Trophoblast cell (in vitro differentiated cells and primary cell): Measurements from ENCODE around the gene FKBP9. TPM values are rescaled to one million over a fixed set of nuclear protein-coding genes. Genes with fewer than 3 reads are reported as not detected.

Experiments used
- DNase-seq, 2 donors: peaks; one replicate each; pipeline ENCODE4 v3.0.0-alpha.2; 2016
- H2AFZ ChIP-seq: 2 replicates; pipeline ENCODE4 v1.6.1; 2013; ENCODE audit warnings: low read length, moderate library complexity, mild to moderate bottlenecking; ENCODE audit not compliant: insufficient read depth, poor library complexity
- H2AK5ac ChIP-seq: 2 replicates; pipeline ENCODE4 v1.6.1; 2013; ENCODE audit warnings: mild to moderate bottlenecking, low read length
- H2BK120ac ChIP-seq: 2 replicates; pipeline ENCODE4 v1.6.1; 2013; ENCODE audit warnings: low read length, mild to moderate bottlenecking, moderate library complexity; ENCODE audit not compliant: insufficient read depth, poor library complexity
- H2BK12ac ChIP-seq: 2 replicates; pipeline ENCODE4 v1.6.1; 2013; ENCODE audit warnings: mild to moderate bottlenecking, low read length, moderate library complexity
- H2BK5ac ChIP-seq: 2 replicates; pipeline ENCODE4 v1.6.1; 2013; ENCODE audit warnings: low read length, low read depth, moderate library complexity, mild to moderate bottlenecking; ENCODE audit not compliant: poor library complexity
- H3K14ac ChIP-seq: 2 replicates; pipeline ENCODE4 v1.6.1; 2013; ENCODE audit warnings: mild to moderate bottlenecking, low read length
- H3K18ac ChIP-seq: 2 replicates; pipeline ENCODE4 v1.6.1; 2013; ENCODE audit warnings: mild to moderate bottlenecking, low read length
- H3K23ac ChIP-seq: 2 replicates; pipeline ENCODE4 v1.6.1; 2013; ENCODE audit warnings: low read length
- H3K27ac ChIP-seq: 2 replicates; pipeline ENCODE4 v1.5.1; 2013; ENCODE audit warnings: low read depth, mild to moderate bottlenecking, inconsistent platforms, low read length, moderate library complexity
- H3K27me3 ChIP-seq: 2 replicates; pipeline ENCODE4 v1.6.1; 2013; ENCODE audit warnings: inconsistent platforms, mild to moderate bottlenecking, low read length, moderate library complexity; ENCODE audit not compliant: insufficient read depth
- H3K36me3 ChIP-seq, 2 experiments: 1 replicate in 1 of 2; 2 replicates in 1 of 2; pipeline ENCODE4 v1.6.1; 2013; ENCODE audit warnings: low read length in 2 of 2, mild to moderate bottlenecking in 2 of 2, moderate library complexity in 1 of 2; ENCODE audit not compliant: insufficient read depth in 2 of 2, control insufficient read depth in 1 of 2
- H3K4ac ChIP-seq: 2 replicates; pipeline ENCODE4 v1.6.1; 2013; ENCODE audit warnings: low read depth, mild to moderate bottlenecking, low read length, moderate library complexity
- H3K4me1 ChIP-seq, 2 experiments: 1 replicate in 1 of 2; 2 replicates in 1 of 2; pipeline ENCODE4 v1.6.1; 2013; ENCODE audit warnings: low read length in 2 of 2, mild to moderate bottlenecking in 2 of 2, moderate library complexity in 1 of 2; ENCODE audit not compliant: insufficient read depth in 2 of 2, control insufficient read depth in 1 of 2
- H3K4me2 ChIP-seq: 2 replicates; pipeline ENCODE4 v1.6.1; 2013; ENCODE audit warnings: inconsistent platforms, mild to moderate bottlenecking, low read length, moderate library complexity
- H3K4me3 ChIP-seq: 2 replicates; pipeline ENCODE4 v1.5.1; 2013; ENCODE audit warnings: mild to moderate bottlenecking, low read depth, low read length, inconsistent platforms
- H3K79me1 ChIP-seq: one replicate; pipeline ENCODE4 v1.6.1; 2013; ENCODE audit warnings: low read length
- H3K79me2 ChIP-seq: 2 replicates; pipeline ENCODE4 v1.6.1; 2013; ENCODE audit warnings: low read length, mild to moderate bottlenecking; ENCODE audit not compliant: control insufficient read depth, insufficient read depth, poor library complexity
- H3K9ac ChIP-seq: 2 replicates; pipeline ENCODE4 v1.6.1; 2013; ENCODE audit warnings: mild to moderate bottlenecking, low read length
- H3K9me3 ChIP-seq: 2 replicates; pipeline ENCODE4 v1.6.1; 2013; ENCODE audit warnings: low read depth, mild to moderate bottlenecking, control low read depth, inconsistent platforms, low read length; ENCODE audit not compliant: insufficient read depth
- H4K12ac ChIP-seq: 2 replicates; pipeline ENCODE4 v1.6.1; 2013; ENCODE audit warnings: low read depth, mild to moderate bottlenecking, low read length, moderate library complexity
- H4K8ac ChIP-seq: 2 replicates; pipeline ENCODE4 v1.6.1; 2013; ENCODE audit warnings: low read depth, mild to moderate bottlenecking, low read length, moderate library complexity
- H4K91ac ChIP-seq: one replicate; pipeline ENCODE4 v1.6.1; 2013; ENCODE audit warnings: low read depth, mild to moderate bottlenecking, low read length, moderate library complexity
- WGBS: extraction: QIAGEN DNeasy Blood & Tissue Kit; methylation state at CpG from one replicate; pipeline ENCODE4 v1.1.7; 2013; ENCODE audit warnings: missing lambda C conversion rate; ENCODE audit not compliant: insufficient read length, insufficient coverage; ENCODE audit errors: extremely low coverage; 5-methylcytosine and 5-hydroxymethylcytosine counted together
- polyA plus RNA-seq: library from polyadenylated mRNA; stranded (reverse); fragments of 200-250 nt; gene quantifications from 2 replicates; pipeline ENCODE4 v1.2.3, GENCODE V29; 2013

The FKBP9 gene, protein sequence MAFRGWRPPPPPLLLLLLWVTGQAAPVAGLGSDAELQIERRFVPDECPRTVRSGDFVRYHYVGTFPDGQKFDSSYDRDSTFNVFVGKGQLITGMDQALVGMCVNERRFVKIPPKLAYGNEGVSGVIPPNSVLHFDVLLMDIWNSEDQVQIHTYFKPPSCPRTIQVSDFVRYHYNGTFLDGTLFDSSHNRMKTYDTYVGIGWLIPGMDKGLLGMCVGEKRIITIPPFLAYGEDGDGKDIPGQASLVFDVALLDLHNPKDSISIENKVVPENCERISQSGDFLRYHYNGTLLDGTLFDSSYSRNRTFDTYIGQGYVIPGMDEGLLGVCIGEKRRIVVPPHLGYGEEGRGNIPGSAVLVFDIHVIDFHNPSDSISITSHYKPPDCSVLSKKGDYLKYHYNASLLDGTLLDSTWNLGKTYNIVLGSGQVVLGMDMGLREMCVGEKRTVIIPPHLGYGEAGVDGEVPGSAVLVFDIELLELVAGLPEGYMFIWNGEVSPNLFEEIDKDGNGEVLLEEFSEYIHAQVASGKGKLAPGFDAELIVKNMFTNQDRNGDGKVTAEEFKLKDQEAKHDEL
- 45.1 and 45.8 TPM in 2 replicates for polyA plus RNA-seq

GRCh38 chr7:32957326-32958045 is at the start of gene FKBP9:
Gene FKBP9 (plus strand): TSS chr7:32957440. CDS start chr7:32957574, 134 bp downstream.
- peak within 1 kb of the TSS; percentile 89 for H4K12ac ChIP-seq
- peaks cover 5% of the 10 kb centered on the region for H3K79me2 ChIP-seq
- H4K91ac ChIP-seq: peak within 1 kb of the TSS; percentile 53
- no peak within 1 kb of the TSS for H3K23ac ChIP-seq
- peak within 1 kb of the TSS; percentile 78 for H3K14ac ChIP-seq
- H2BK5ac ChIP-seq: peak within 1 kb of the TSS; percentile 10
- peak within 1 kb of the TSS; percentile 25 for H3K27ac ChIP-seq
- H3K4me2 ChIP-seq: peak within 1 kb of the TSS; percentile 87
- no CpG with 5 or more reads among the region's 91 CpGs for WGBS
- peak within 1 kb of the TSS; percentile 57 for H4K8ac ChIP-seq
- H3K36me3 ChIP-seq: no peaks in the 10 kb centered on the region
- peak within 1 kb of the TSS; percentile 14 for H3K4ac ChIP-seq
- peak within 1 kb of the TSS; percentile 1 for H2BK120ac ChIP-seq
- no peak within 1 kb of the TSS for H2AK5ac ChIP-seq
- H2BK12ac ChIP-seq: no peak within 1 kb of the TSS
- H3K4me1 ChIP-seq: peaks cover 0 to 4% of the 10 kb centered on the region in 2 experiments
- peaks cover 8% of the 10 kb centered on the region for H3K79me1 ChIP-seq
- H3K27me3 ChIP-seq: no peaks in the 10 kb centered on the region
- no peaks in the 10 kb centered on the region for H3K9me3 ChIP-seq
- H3K4me3 ChIP-seq: peak within 1 kb of the TSS; percentile 92
- DNase-seq: peak; percentile 50 to 85
- H3K9ac ChIP-seq: peak within 1 kb of the TSS; percentile 84
- peak within 1 kb of the TSS; percentile 77 for H3K18ac ChIP-seq
- peak within 1 kb of the TSS; percentile 71 for H2AFZ ChIP-seq

GRCh38 chr7:32910195-32910594 is 47.0 kb upstream of the FKBP9 start:
- Histone ChIP-seq H2BK120ac (no peak overlapping the region), H3K4ac (no peak overlapping the region), H3K79me2 (no peaks in the 10 kb centered on the region), H3K4me3 (no peak overlapping the region), H3K14ac (no peak overlapping the region), H4K8ac (no peak overlapping the region), H4K12ac (no peak overlapping the region), H3K79me1 (no peaks in the 10 kb centered on the region), H2BK12ac (no peak overlapping the region), H3K27ac (no peak overlapping the region), H3K4me2 (no peak overlapping the region), H2AK5ac (no peak overlapping the region), H2AFZ (no peak overlapping the region), H3K27me3 (no peaks in the 10 kb centered on the region), H3K36me3 (peaks cover 0 to 3% of the 10 kb centered on the region in 2 experiments), H4K91ac (no peak overlapping the region), H3K9ac (no peak overlapping the region), H3K18ac (no peak overlapping the region), H3K23ac (no peak overlapping the region), H3K4me1 (no peaks in the 10 kb centered on the region), H2BK5ac (no peak overlapping the region), H3K9me3 (no peaks in the 10 kb centered on the region)
- WGBS: no CpG with 5 or more reads among the region's 1 CpG
- no peak for DNase-seq

- WGBS: no CpG with 5 or more reads among the region's 1 CpG
- DNase-seq: no peak
- Histone ChIP-seq H2AK5ac (no peak overlapping the region), H2AFZ (no peak overlapping the region), H4K8ac (no peak overlapping the region), H4K12ac (no peak overlapping the region), H3K27ac (no peak overlapping the region), H2BK12ac (no peak overlapping the region), H2BK5ac (no peak overlapping the region), H3K9me3 (no peaks in the 10 kb centered on the region), H3K4me3 (no peak overlapping the region), H3K23ac (no peak overlapping the region), H3K79me1 (no peaks in the 10 kb centered on the region), H3K9ac (no peak overlapping the region), H3K14ac (no peak overlapping the region), H2BK120ac (no peak overlapping the region), H4K91ac (no peak overlapping the region), H3K4me1 (no peaks in the 10 kb centered on the region), H3K4ac (no peak overlapping the region), H3K79me2 (no peaks in the 10 kb centered on the region), H3K36me3 (peaks cover 0 to 3% of the 10 kb centered on the region in 2 experiments), H3K27me3 (no peaks in the 10 kb centered on the region), H3K18ac (no peak overlapping the region), H3K4me2 (no peak overlapping the region)
Measured at GRCh38 chr7:32914184-32914583, 43.1 kb upstream of the FKBP9 start.

- Histone ChIP-seq H4K91ac (no peak overlapping the region), H3K27ac (no peak overlapping the region), H3K4me2 (no peak overlapping the region), H2AFZ (no peak overlapping the region), H3K23ac (no peak overlapping the region), H3K79me2 (no peaks in the 10 kb centered on the region), H4K12ac (no peak overlapping the region), H4K8ac (no peak overlapping the region), H3K27me3 (no peaks in the 10 kb centered on the region), H3K4ac (no peak overlapping the region), H2AK5ac (no peak overlapping the region), H3K9ac (no peak overlapping the region), H2BK120ac (no peak overlapping the region), H3K18ac (no peak overlapping the region), H3K4me1 (no peaks in the 10 kb centered on the region), H3K14ac (no peak overlapping the region), H2BK5ac (no peak overlapping the region), H3K4me3 (no peak overlapping the region), H2BK12ac (no peak overlapping the region), H3K79me1 (no peaks in the 10 kb centered on the region), H3K9me3 (no peaks in the 10 kb centered on the region), H3K36me3 (peaks cover 0 to 3% of the 10 kb centered on the region in 2 experiments)
- no CpG with 5 or more reads among the region's 5 CpGs for WGBS
- DNase-seq: no peak
Measured at GRCh38 chr7:32915041-32915536, 42.2 kb upstream of the FKBP9 start.
